ENCODE data around the gene ZNF485.
"Not testable (repeated sequence)": the region's sequence is repeated elsewhere in the genome, so short reads cannot be mapped to it uniquely, and the experiment has no call there.

The ZNF485 gene

GRCh38 chr10:43606323-43607198, at the start of gene ZNF485:
Gene ZNF485 (plus strand): TSS chr10:43606438. CDS start chr10:43607051, 613 bp downstream.
- peak; percentile 60 to 62 for DNase-seq (ENCODE audit: low read depth in 2 of 2)

DNA sequence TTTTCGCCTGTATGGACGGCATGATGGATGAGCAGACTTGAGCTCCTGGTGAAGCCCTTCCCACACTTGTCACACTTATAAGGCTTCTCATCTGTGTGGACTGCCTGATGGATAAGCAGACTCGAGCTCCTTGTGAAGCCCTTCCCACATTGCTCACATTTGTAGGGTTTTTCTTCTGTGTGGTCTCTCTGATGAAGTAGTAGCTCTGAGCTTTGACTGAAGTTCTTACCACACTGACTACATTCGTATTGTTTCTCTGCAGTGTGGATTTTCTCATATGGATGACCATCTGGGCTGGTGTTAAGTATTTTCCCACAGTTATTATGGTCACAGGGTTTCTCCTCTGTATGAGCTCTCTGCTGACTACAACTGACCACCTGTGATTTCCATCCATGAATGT, 49.0 kb upstream of the ZNF485 start:
- no peak for DNase-seq (ENCODE audit: low read depth in 2 of 2)

- no peak for DNase-seq (ENCODE audit: low read depth in 2 of 2)
These were observed 36.6 kb upstream of the ZNF485 start for GRCh38 chr10:43569681-43570080.

DNA sequence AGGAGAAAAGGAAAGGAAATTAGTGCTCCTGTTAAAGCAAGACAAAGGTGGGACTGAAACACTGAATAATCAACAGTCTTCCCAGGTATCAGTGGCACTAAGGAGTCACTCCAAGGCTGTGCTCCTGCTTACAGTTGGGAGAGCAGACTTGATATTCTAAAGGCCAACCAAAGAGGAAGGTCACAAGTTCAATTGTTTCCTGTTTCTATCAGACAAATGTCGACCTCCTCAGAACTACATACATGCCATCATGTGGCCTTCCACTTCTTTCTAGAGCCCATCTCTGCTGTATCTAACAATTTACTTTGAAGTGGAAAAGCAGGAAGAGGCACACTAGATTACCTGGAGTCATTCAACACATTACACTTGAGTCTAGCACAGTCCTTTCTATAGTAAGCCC, 35.3 kb upstream of the ZNF485 start:
- DNase-seq (ENCODE audit: low read depth in 2 of 2) = no peak

DNA sequence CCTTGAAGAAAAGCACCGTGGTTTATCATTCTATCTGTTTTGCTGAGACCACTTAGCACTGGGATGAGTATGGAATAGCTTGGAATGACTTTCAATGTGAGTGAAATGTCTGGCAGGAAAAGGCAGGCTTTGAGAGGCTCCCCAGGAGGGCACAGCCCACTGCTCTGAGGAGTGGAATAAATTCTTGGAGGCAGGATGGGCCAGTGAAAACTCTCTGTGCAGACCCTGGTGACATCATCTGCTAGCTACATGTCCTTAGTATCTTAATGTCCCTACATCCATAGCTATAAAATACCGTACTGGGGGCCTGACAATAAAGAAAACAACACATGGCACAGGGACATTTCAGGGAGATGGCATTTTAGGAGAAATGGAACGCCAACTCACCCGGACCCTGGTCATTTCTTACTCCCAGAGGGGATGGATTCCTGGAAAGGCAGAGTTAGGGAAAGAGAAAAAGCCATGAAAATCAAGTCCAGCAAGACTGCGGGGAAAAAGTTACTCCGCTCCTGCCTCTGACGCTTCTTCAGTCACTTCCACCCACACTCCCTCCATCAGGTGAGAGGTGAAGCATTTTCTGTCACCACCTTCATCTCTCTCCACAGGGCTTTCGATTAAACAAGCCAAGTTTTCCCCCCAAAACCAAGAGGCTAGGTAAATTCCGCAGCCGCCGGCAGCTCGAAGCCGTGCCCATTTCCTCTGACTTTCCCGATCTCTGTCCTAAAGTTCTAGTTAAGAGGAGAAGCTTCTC, 32.8 kb upstream of the ZNF485 start:
- DNase-seq (ENCODE audit: low read depth in 2 of 2) = no peak

DNA sequence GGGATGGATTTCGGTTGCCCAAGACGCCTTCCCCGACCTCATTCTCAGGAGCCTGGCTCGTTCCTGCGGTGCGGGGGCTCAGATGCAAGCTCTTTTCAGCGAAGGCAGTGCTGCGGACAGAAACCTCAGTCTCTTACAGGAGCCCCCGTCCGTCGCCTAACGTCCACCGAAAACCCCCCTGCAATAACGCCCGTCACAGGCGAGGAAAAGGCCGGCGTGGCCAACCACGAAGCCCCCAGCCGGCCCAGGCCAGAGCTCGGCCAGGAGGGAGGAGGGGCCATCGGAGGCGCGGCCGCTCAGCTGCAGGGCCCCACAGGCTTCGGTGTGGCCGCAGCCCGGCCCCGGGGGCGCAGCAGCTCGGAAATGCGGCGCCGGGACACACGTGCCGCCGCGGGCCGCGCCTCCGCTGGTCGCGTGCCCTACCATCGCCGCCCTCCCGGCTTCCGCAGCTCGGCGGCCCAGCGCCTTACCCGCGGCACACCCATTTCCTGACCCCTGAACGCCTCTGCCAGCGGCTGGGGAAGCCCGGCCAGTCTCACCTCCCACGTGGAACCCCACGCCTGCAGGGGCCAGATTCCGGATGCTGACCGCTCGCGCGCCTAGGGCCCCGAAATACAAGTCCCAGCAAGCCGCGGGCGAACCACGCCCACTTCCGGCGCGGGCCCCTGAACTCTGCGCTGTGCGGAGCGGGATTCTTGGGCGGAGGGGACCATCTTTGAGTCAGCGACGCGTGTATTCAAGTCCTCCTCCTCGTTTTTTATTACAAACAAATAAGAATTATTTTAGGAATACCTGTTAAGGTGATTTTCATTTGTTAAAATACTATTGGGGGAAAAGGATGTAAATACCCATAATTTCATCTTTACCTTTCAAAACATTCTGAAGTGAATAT, 32.0 kb upstream of the ZNF485 start, which contains the start of gene ZNF239:
TSS of gene ZNF239 (minus strand) at position 616 of the 892 bp plus-strand sequence. CDS start 16,537 bp downstream, outside the sequence.
- DNase-seq (ENCODE audit: low read depth in 2 of 2) = peak; percentile 75 to 77

GRCh38 chr10:43574906-43575305, 31.3 kb upstream of the ZNF485 start:
- DNase-seq (ENCODE audit: low read depth in 2 of 2) = no peak

GRCh38 chr10:43576062-43576461, 30.2 kb upstream of the ZNF485 start:
- DNase-seq (ENCODE audit: low read depth in 2 of 2) = no peak

DNA sequence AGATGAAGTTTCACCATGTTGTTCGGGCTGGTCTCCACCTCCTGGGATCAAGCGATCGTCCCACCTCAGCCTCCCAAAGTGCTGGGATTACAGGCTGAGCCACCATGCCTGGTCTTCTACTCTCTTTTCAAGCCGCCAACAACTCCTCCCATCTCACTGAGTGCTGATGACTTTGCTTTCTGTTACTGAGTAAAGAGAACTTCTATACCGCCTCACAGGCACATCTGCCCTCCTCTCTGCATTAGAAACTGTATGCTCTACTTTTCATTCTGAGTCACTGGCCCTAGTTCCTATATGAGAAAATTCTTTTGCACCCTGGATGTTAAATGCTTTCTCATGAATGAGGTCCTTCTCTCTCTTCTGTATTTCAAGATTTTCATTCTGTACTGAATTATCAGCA, 29.7 kb upstream of the ZNF485 start:
- no peak for DNase-seq (ENCODE audit: low read depth in 2 of 2)

GRCh38 chr10:43584051-43584450, 22.2 kb upstream of the ZNF485 start:
- DNase-seq (ENCODE audit: low read depth in 2 of 2) = no peak

- no peak for DNase-seq (ENCODE audit: low read depth in 2 of 2)
These were observed 21.2 kb upstream of the ZNF485 start for GRCh38 chr10:43585046-43585445.

GRCh38 chr10:43585981-43586729, 20.1 kb upstream of the ZNF485 start:
- DNase-seq (ENCODE audit: low read depth in 2 of 2) = no peak

- DNase-seq (ENCODE audit: low read depth in 2 of 2) = not testable (repeated sequence)
These were observed 19.5 kb upstream of the ZNF485 start for GRCh38 chr10:43586730-43587115.

DNA sequence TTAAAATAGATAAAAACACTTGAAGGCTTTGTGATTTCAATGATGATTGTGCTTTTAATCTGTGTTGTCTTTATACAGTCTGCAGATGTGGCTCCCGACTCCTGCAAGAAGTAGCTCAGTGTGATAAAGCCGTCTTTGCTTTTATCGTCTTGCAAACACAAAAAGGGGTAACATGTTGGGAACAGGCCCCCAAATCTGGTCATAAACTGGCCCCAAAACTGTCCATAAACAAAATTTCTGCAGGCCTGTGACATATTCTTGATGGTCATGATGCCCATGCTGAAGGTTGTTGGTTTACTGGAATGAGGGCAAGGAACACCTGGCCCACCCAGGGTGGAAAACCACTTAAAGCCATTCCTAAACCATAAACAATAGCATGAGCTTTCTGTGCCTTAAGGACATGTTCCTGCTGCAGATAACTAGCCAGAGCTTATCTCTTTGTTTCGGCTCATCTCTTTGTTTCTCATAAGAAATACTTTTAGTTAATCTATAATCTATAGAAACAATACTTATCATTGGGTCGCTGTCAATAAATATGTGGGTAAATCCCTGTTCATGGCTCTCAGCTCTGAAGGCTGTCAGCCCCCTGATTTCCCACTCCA, 14.8 kb upstream of the ZNF485 start:
- DNase-seq (ENCODE audit: low read depth in 2 of 2) = no peak

DNA sequence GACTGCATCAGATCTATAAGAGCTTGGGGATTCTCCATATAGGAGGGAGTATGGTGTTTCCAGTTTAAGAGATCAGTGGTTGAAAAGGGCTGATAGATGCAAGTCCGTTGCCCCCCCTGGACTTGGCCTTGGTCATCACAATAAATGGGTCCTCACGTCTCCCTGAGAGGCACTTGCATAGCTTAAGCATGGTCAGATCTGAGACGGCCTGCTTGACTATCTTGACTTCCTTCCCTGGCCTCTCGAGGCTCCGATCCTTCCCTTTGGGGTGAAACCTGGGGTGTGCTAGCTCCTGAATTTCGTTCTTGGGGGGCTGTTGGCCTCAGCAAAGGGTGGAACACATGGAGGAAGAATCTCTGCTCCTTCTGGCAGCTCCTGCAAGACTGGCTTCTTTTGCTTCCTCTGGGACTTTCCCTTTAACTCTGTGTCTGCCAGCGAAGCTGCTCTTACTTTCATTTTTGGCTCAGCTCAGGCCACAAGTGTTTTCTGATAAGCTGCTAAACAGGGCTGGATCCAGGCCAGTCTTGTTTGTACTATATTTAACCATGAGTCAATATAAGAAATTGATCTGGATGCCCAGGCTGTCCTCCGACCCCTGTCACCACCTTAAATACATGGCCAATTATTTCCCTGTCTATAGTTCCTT, 11.2 kb upstream of the ZNF485 start:
- peak in 1 of 2 donors; percentile 34 for DNase-seq (ENCODE audit: low read depth in 2 of 2)

- DNase-seq (ENCODE audit: low read depth in 2 of 2) = peak in 1 of 2 donors; percentile 32
These were observed 10.4 kb upstream of the ZNF485 start for GRCh38 chr10:43595739-43596298.

GRCh38 chr10:43596546-43596945, 9.7 kb upstream of the ZNF485 start:
- DNase-seq (ENCODE audit: low read depth in 2 of 2) = no peak

- DNase-seq (ENCODE audit: low read depth in 2 of 2) = no peak
These were observed 7.8 kb upstream of the ZNF485 start for GRCh38 chr10:43598446-43598845.

DNA sequence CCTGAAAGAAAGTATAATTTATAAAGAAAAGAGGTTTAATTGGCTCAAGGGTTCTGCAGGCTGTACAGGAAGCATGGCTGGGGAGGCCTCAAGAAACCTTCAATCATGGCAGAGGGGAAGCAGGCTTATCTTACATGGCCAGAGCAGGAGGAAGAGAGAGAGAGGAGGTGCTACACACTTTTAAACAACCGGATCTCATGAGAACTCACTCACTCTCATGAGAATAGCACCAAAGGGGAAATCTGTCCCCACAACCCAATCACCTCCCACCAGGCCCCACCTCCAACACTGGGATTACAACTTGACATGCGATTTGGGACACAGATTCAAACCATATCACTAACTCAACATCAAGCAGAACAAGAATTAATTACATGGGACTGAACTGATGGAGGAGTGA, 6.9 kb upstream of the ZNF485 start:
- DNase-seq (ENCODE audit: low read depth in 2 of 2) = no peak

DNA sequence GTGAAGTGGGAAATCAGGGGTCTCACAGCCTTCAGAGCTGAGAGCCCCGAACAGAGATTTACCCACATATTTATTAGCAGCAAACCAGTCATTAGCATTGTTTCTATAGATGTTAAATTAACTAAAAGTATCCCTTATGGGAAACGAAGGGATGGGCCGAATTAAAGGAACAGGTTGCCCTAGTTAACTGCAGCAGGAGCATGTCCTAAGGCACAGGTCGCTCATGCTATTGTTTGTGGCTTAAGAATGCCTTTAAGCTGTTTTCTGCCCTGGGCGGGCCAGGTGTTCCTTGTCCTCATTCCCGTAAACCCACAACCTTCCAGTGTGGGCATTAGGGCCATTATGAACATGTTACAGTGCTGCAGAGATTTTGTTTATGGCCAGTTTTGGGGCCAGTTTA, 4.7 kb upstream of the ZNF485 start:
- not testable (repeated sequence) for DNase-seq (ENCODE audit: low read depth in 2 of 2)
